Common myeloid progenitor, CD34-positive (primary cell): Measurements from ENCODE around the gene DEDD.
A peak's percentile ranks its signal among the peaks of the same experiment; 100 is the strongest.

Experiments used
- CTCF ChIA-PET: fragments of 350-600 bp; sonication (Branson Sonifier 250); formaldehyde crosslinking; loops from one replicate; lab custom pipeline; 2021; ENCODE audit warnings: antibody characterized with exemption; lab: Charles Lee
- POLR2A ChIA-PET: fragments of 350-600 bp; sonication (Branson Sonifier 250); formaldehyde crosslinking; loops from one replicate; lab custom pipeline; 2021; ENCODE audit warnings: antibody characterized with exemption; lab: Charles Lee
- DNase-seq, 3 donors: peaks; one replicate each; pipeline versions ENCODE4 v3.0.0 to v3.0.0-alpha.2; 2013
- H3K27ac ChIP-seq, 2 experiments: 1 replicate in 1 of 2; 2 replicates in 1 of 2; pipeline ENCODE4 v1.7.0; 2013; ENCODE audit warnings: inconsistent platforms in 2 of 2, low read length in 2 of 2, mild to moderate bottlenecking in 2 of 2, low read depth in 1 of 2, moderate library complexity in 1 of 2; ENCODE audit not compliant: severe bottlenecking in 2 of 2, insufficient read depth in 1 of 2, poor library complexity in 1 of 2
- H3K27me3 ChIP-seq, 5 experiments: replicated peaks in 2 of 5; 1 replicate in 3 of 5; 2 replicates in 2 of 5; pipeline versions ENCODE4 v1.6.1 to v1.7.0; 2013; ENCODE audit warnings: low read length in 4 of 5, mild to moderate bottlenecking in 2 of 5, moderate library complexity in 2 of 5, inconsistent platforms in 1 of 5; ENCODE audit not compliant: insufficient read depth in 5 of 5, control insufficient read depth in 4 of 5
- H3K36me3 ChIP-seq, 4 experiments: 1 replicate in 2 of 4; 2 replicates in 2 of 4; pipeline versions ENCODE4 v1.6.1 to v1.7.0; 2013; ENCODE audit warnings: low read length in 3 of 4, control low read depth in 1 of 4, mild to moderate bottlenecking in 1 of 4; ENCODE audit not compliant: control insufficient read depth in 4 of 4, insufficient read depth in 4 of 4
- H3K4me1 ChIP-seq, 4 experiments: 1 replicate in 3 of 4; 2 replicates in 1 of 4; pipeline versions ENCODE4 v1.6.1 to v1.7.1; 2013; ENCODE audit warnings: low read length in 3 of 4, mild to moderate bottlenecking in 3 of 4, control low read depth in 1 of 4, inconsistent platforms in 1 of 4, moderate library complexity in 1 of 4; ENCODE audit not compliant: control insufficient read depth in 4 of 4, insufficient read depth in 4 of 4; ENCODE audit errors: control extremely low read depth in 1 of 4
- H3K4me3 ChIP-seq, 7 experiments: 1 replicate in 4 of 7; 2 replicates in 3 of 7; pipeline versions ENCODE4 v1.5.1 to v1.7.0; 2013; ENCODE audit warnings: mild to moderate bottlenecking in 7 of 7, low read length in 6 of 7, moderate library complexity in 6 of 7, inconsistent platforms in 2 of 7, low read depth in 2 of 7, control low read depth in 1 of 7; ENCODE audit not compliant: insufficient read depth in 4 of 7, control insufficient read depth in 1 of 7; ENCODE audit errors: extremely low read depth in 1 of 7
- H3K9me3 ChIP-seq, 5 experiments: 1 replicate in 4 of 5; 2 replicates in 1 of 5; pipeline versions ENCODE4 v1.6.1 to v1.7.1; 2013; ENCODE audit warnings: low read length in 4 of 5, mild to moderate bottlenecking in 2 of 5, inconsistent platforms in 1 of 5, low read depth in 1 of 5, moderate library complexity in 1 of 5; ENCODE audit not compliant: control insufficient read depth in 4 of 5, insufficient read depth in 2 of 5; ENCODE audit errors: control extremely low read depth in 1 of 5
- WGBS: methylation state at CpG from one replicate; pipeline ENCODE4 v1.1.5; 2013; ENCODE audit not compliant: insufficient coverage; 5-methylcytosine and 5-hydroxymethylcytosine counted together

DEDD gene

GRCh38 chr1:161088587-161089110, 43.8 kb downstream of the DEDD start:
- 83% methylated on average over 1 of the region's 3 CpGs for WGBS
- no peaks in the 10 kb centered on the region for H3K27me3 ChIP-seq
- CTCF ChIA-PET: interaction anchor here (0.6 to 2.1 kb wide), 8 partner anchors 8 to 88 kb away, joined by 3 to 11 read pairs (median 4); partner anchors contain the start of gene F11R
- peaks cover 0 to 24% (median 2%) of the 10 kb centered on the region in 4 experiments for H3K4me1 ChIP-seq
- no peak overlapping the region for H3K4me3 ChIP-seq
- POLR2A ChIA-PET: interaction anchor here (0.9 kb wide), 1 partner anchor 169 kb away, joined by 3 read pairs; no protein-coding TSS in a partner anchor
- no peak overlapping the region for H3K27ac ChIP-seq
- no peaks in the 10 kb centered on the region for H3K9me3 ChIP-seq
- no peak for DNase-seq
- H3K36me3 ChIP-seq: no peaks in the 10 kb centered on the region

- WGBS: 90% methylated on average over 4 of the region's 4 CpGs
- Histone ChIP-seq H3K36me3 (no peaks in the 10 kb centered on the region), H3K27ac (no peak overlapping the region), H3K9me3 (no peaks in the 10 kb centered on the region), H3K4me3 (no peak overlapping the region), H3K27me3 (no peaks in the 10 kb centered on the region), H3K4me1 (peaks cover 0 to 32% (median 2%) of the 10 kb centered on the region in 4 experiments)
- ChIA-PET POLR2A (no interaction called here), CTCF (interaction anchor here (1.0 to 20.2 kb wide), 5 partner anchors 12 to 96 kb away, joined by 3 to 297 read pairs (median 6); partner anchors contain the start of genes ARHGAP30 and KLHDC9)
- no peak for DNase-seq
Measured at GRCh38 chr1:161086457-161086856, 46.0 kb downstream of the DEDD start.

GRCh38 chr1:161085165-161085564, 47.3 kb downstream of the DEDD start:
- WGBS: no CpG with 5 or more reads among the region's 2 CpGs
- H3K9me3 ChIP-seq: no peaks in the 10 kb centered on the region
- CTCF ChIA-PET: interaction anchor here (0.7 to 20.2 kb wide), 6 partner anchors 13 to 298 kb away, joined by 3 to 297 read pairs (median 5); partner anchors contain the start of genes ARHGAP30 and KLHDC9
- no peak overlapping the region for H3K27ac ChIP-seq
- no peak for DNase-seq
- H3K36me3 ChIP-seq: no peaks in the 10 kb centered on the region
- POLR2A ChIA-PET: no interaction called here
- no peak overlapping the region for H3K4me3 ChIP-seq
- peaks cover 0 to 32% (median 2%) of the 10 kb centered on the region in 4 experiments for H3K4me1 ChIP-seq
- H3K27me3 ChIP-seq: no peaks in the 10 kb centered on the region

GRCh38 chr1:161084597-161084988, 47.9 kb downstream of the DEDD start:
- H3K36me3 ChIP-seq: no peaks in the 10 kb centered on the region
- peaks cover 0 to 2% (median 0%) of the 10 kb centered on the region in 5 experiments for H3K27me3 ChIP-seq
- no peak overlapping the region for H3K4me3 ChIP-seq
- no peak overlapping the region for H3K27ac ChIP-seq
- CTCF ChIA-PET: interaction anchor here (0.7 to 20.2 kb wide), 5 partner anchors 12 to 298 kb away, joined by 3 to 297 read pairs (median 4); partner anchors contain the start of genes ARHGAP30 and KLHDC9
- no peak for DNase-seq
- POLR2A ChIA-PET: no interaction called here
- no CpG with 5 or more reads among the region's 1 CpG for WGBS
- H3K4me1 ChIP-seq: peaks cover 0 to 30% (median 2%) of the 10 kb centered on the region in 4 experiments
- H3K9me3 ChIP-seq: no peaks in the 10 kb centered on the region

- Histone ChIP-seq H3K36me3 (no peaks in the 10 kb centered on the region), H3K9me3 (no peaks in the 10 kb centered on the region), H3K27ac (no peak overlapping the region), H3K4me3 (no peak overlapping the region), H3K4me1 (peaks cover 0 to 24% (median under 1%) of the 10 kb centered on the region in 4 experiments), H3K27me3 (peaks cover 0 to 5% (median 0%) of the 10 kb centered on the region in 5 experiments)
- ChIA-PET POLR2A (no interaction called here), CTCF (interaction anchor here (0.5 to 20.2 kb wide), 6 partner anchors 11 to 340 kb away, joined by 3 to 297 read pairs (median 3); partner anchors contain the start of genes ARHGAP30 and KLHDC9)
- 94% methylated on average over 9 of the region's 10 CpGs for WGBS
- no peak for DNase-seq
Measured at GRCh38 chr1:161083748-161084596, 48.5 kb downstream of the DEDD start.

DNA sequence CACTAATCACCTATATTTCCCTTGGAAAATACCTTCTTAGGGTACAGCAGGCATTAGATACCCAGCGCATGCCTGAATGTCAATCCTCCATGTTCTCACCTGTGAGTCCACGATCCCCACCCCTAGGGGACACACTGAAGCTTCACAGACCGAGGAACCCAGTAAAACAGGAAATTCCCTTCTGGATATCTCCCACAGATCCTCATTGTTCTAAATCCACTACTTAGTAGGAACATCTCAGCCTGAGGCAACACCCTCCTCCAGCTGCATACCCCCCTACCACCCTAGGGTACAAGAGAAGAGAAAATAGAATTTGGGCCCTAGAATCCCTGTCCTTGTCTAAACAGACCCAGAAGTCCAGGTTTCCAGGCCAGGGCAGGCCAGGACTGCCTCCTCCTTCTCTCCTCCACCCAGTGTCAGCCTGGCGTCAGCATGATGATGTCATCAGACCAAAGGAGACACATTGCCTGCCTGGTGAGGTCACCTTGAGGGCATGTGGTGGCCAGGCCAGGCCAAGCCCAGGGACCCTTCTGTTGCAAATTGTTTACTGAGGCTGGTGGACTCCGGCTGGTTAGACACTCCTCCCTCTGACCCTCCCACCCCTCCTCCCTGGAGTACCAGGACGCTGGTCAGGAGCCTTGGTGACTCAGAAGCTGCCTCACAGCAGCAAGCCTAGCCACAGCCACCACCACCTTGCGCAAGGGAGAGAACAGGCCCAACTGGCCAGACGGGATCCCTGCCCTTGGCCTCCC, 49.3 kb downstream of the DEDD start:
- Histone ChIP-seq H3K4me1 (peaks cover 0 to 18% (median 0%) of the 10 kb centered on the region in 4 experiments), H3K27me3 (peaks cover 0 to 5% (median 0%) of the 10 kb centered on the region in 5 experiments), H3K36me3 (no peaks in the 10 kb centered on the region), H3K27ac (no peak overlapping the region), H3K9me3 (no peaks in the 10 kb centered on the region), H3K4me3 (no peak overlapping the region)
- CTCF ChIA-PET: interaction anchor here (1.1 to 20.2 kb wide), 3 partner anchors 11 to 59 kb away, joined by 3 to 297 read pairs (median 89); partner anchors contain the start of genes ARHGAP30 and KLHDC9
- DNase-seq: peak in 1 of 3 donors; percentile 32
- 94% methylated on average over 4 of the region's 8 CpGs for WGBS
- POLR2A ChIA-PET: no interaction called here
